Esophagus muscularis mucosa (tissue), 4 donors: Measurements from ENCODE around the gene HNRNPA3. TPM values are rescaled to one million over a fixed set of nuclear protein-coding genes. Genes with fewer than 3 reads are reported as not detected.
"Not testable (repeated sequence)": the region's sequence is repeated elsewhere in the genome, so short reads cannot be mapped to it uniquely, and the experiment has no call there.

ENCODE experiments used
- DNase-seq: peaks from one replicate; pipeline ENCODE4 v3.0.0-alpha.2; 2017; ENCODE audit errors: extremely low spot score
- H3K27ac ChIP-seq, 4 donors: fragments of 200-600 bp; sonication (generic); replicated peaks in 1 of 4; 1 replicate in 3 of 4; 2 replicates in 1 of 4; pipeline ENCODE4 v1.5.1; 2016 to 2019; ENCODE audit warnings: mild to moderate bottlenecking in 1 of 4
- H3K27me3 ChIP-seq, 4 donors: fragments of 200-600 bp; sonication (generic); one replicate each; pipeline versions ENCODE4 v1.5.1 to v1.6.0; 2016 to 2019
- H3K36me3 ChIP-seq, 4 donors: fragments of 200-600 bp; sonication (generic); one replicate each; pipeline ENCODE4 v1.5.1; 2016 to 2019
- H3K4me1 ChIP-seq, 4 donors: fragments of 200-600 bp; sonication (generic); one replicate each; pipeline ENCODE4 v1.5.1; 2016 to 2019
- H3K4me3 ChIP-seq, 4 donors: fragments of 200-600 bp; sonication (generic); 1 replicate in 2 of 4; 2 replicates in 2 of 4; pipeline ENCODE4 v1.5.1; 2016 to 2019; ENCODE audit warnings: mild to moderate bottlenecking in 4 of 4, moderate library complexity in 1 of 4
- H3K9me3 ChIP-seq, 4 donors: fragments of 200-600 bp; sonication (generic); 1 replicate in 3 of 4; 2 replicates in 1 of 4; pipeline ENCODE4 v1.5.1; 2016 to 2019
- CTCF ChIP-seq, 3 experiments: fragments of 200-600 bp in 2 of 3; fragments of 450-650 bp in 1 of 3; sonication (generic) in 2 of 3; IDR thresholded peaks; one replicate each; pipeline ENCODE4 v1.5.1; 2017 to 2019; ENCODE audit warnings: antibody characterized with exemption in 3 of 3, mild to moderate bottlenecking in 2 of 3, moderate library complexity in 1 of 3
- EP300 ChIP-seq: sonication (generic); formaldehyde crosslinking; IDR thresholded peaks from one replicate; pipeline ENCODE4 v1.6.1; 2017; ENCODE audit warnings: antibody characterized with exemption
- POLR2A ChIP-seq: fragments of 450-650 bp; IDR thresholded peaks from one replicate; pipeline ENCODE4 v1.6.1; 2017; ENCODE audit warnings: antibody characterized with exemption, moderate library complexity, mild to moderate bottlenecking, low read depth
- POLR2AphosphoS5 ChIP-seq, 2 donors: sonication (generic); formaldehyde crosslinking; IDR thresholded peaks; one replicate each; pipeline ENCODE4 v1.6.1; 2017; ENCODE audit warnings: antibody characterized with exemption in 2 of 2
- WGBS: methylation state at CpG from one replicate; pipeline ENCODE4 v1.1.5; 2018; 5-methylcytosine and 5-hydroxymethylcytosine counted together
- intact Hi-C: fragments of 100-400 bp; cut with DNase I; formaldehyde crosslinking; loops from one replicate; pipeline ENCODE4 v1.15.1; 2023
- total RNA-seq, 4 donors: library from RNA; depleted of rRNA; stranded (reverse); fragments of >200 nt; gene quantifications; one replicate each; pipeline versions ENCODE4 v1.1.0 to v1.2.1, GENCODE V29; 2016

Gene HNRNPA3
- total RNA-seq, 4 donors from 2014 or later, result 59.2 to 72.3 (median 64.3) TPM

GRCh38 chr2:177265824-177266817, 53.5 kb downstream of the HNRNPA3 start:
- 19% methylated on average over 4 of the region's 4 CpGs for WGBS
- H3K36me3 ChIP-seq, result no peaks in the 10 kb centered on the region
- peak overlapping the region; percentile 99 to 100 (median 100) for H3K27ac ChIP-seq
- H3K9me3 ChIP-seq, result no peaks in the 10 kb centered on the region
- TF ChIP-seq POLR2A, result no peak
- no peak for TF ChIP-seq CTCF (IDR thresholded peaks at IDR 0.05)
- no peak for TF ChIP-seq POLR2AphosphoS5 (IDR thresholded peaks at IDR 0.05)
- no peak for TF ChIP-seq EP300
- DNase-seq, result no peak
- H3K4me1 ChIP-seq, result peaks cover 23 to 30% (median 27%) of the 10 kb centered on the region in 4 donors
- H3K27me3 ChIP-seq, result no peaks in the 10 kb centered on the region
- H3K4me3 ChIP-seq, result peak overlapping the region; percentile 92 to 100 (median 96)
- intact Hi-C loops, result loop anchor here (1.0 to 2.0 kb wide), 3 partner anchors 54 to 101 kb away; partner anchors contain the start of gene HNRNPA3

DNA sequence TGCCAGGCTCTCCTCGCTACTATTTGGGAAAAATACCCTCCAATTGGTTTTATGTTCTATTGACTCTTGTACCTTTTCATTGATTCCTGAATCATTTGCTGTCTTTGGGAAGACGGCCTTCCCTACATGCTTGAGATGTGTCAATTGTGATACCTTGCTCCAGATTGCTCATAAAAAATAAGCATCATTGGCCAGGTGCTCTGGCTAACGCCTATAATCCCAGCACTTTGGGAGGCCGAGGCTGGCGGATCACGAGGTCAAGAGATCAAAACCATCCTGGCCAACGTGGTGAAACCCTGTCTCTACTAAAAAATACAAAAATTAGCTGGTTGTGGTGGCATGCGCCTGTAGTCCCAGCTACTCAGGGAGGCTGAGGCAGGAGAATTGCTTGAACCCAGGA, 54.4 kb downstream of the HNRNPA3 start:
- 93% methylated on average over 8 of the region's 8 CpGs for WGBS
- H3K36me3 ChIP-seq, intact Hi-C loops, H3K27me3 ChIP-seq, H3K27ac ChIP-seq, DNase-seq, H3K4me3 ChIP-seq, H3K9me3 ChIP-seq: not testable (repeated sequence)
- H3K4me1 ChIP-seq, result peaks cover 14 to 22% (median 18%) of the 10 kb centered on the region in 4 donors

DNA sequence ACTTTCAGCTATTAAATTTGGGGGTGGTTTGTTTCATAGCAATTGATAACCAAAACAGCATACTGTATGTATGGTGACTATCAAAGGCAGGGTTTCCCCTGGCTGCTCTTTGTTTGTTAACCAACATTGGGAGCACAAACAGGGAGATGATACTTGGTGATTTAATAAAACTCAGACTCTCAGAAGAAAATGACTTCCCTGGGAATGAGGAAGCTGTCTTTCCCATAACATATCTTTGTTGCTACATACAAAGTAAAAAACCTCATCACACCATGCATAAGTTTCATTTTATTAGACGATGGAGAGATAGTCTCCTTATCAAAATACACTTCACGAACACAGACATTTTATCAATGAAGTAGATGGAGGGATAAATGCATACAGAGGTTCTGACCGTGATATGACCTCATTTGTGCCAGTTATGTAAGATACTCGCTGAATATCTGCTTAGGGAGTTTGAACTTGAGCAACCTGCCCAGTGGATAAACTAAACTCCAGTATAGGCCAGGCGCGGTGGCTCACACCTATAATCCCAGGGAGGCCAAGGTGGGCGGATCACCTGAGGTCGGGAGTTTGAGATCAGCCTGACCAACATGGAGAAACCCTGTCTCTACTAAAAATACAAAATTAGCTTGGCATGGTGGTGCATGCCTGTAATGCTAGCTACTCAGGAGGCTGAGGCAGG, 55.7 kb downstream of the HNRNPA3 start:
- Histone ChIP-seq H3K9me3 (no peaks in the 10 kb centered on the region), H3K36me3 (no peaks in the 10 kb centered on the region), H3K4me3 (no peak overlapping the region), H3K4me1 (peaks cover 14 to 17% (median 14%) of the 10 kb centered on the region in 4 donors), H3K27ac (no peak overlapping the region), H3K27me3 (no peaks in the 10 kb centered on the region)
- intact Hi-C loops, result no loop called here
- DNase-seq, result no peak
- no peak for TF ChIP-seq POLR2AphosphoS5 (IDR thresholded peaks at IDR 0.05)
- TF ChIP-seq CTCF (IDR thresholded peaks at IDR 0.05), result no peak
- no peak for TF ChIP-seq POLR2A
- TF ChIP-seq EP300, result no peak
- 87% methylated on average over 8 of the region's 8 CpGs for WGBS

DNA sequence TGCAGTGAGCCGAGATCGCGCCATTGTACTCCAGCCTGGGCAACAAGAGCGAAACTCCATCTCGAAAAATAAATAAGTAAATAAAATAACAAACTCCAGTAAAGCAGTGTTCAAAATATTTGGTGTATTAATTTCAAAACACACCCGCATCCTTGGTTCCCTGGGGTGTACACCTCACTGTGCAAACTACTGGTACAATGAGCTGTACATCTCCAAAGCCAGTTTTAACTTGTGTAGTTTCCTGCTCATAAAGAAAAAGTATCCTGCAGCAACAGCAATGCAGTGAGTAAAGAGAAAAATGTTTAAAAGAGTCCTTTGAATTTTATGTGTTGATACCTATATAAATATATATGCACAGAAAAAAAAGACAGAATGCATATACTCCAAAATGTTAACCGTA, 56.3 kb downstream of the HNRNPA3 start:
- DNase-seq, result no peak
- Histone ChIP-seq H3K36me3 (no peaks in the 10 kb centered on the region), H3K4me1 (peaks cover 14 to 22% (median 17%) of the 10 kb centered on the region in 4 donors), H3K27ac (no peak overlapping the region), H3K9me3 (no peaks in the 10 kb centered on the region), H3K27me3 (no peaks in the 10 kb centered on the region), H3K4me3 (no peak overlapping the region)
- WGBS, result 95% methylated on average over 7 of the region's 7 CpGs
- TF ChIP-seq CTCF (IDR thresholded peaks at IDR 0.05), result no peak
- TF ChIP-seq POLR2A, result no peak
- TF ChIP-seq POLR2AphosphoS5 (IDR thresholded peaks at IDR 0.05), result no peak
- no peak for TF ChIP-seq EP300
- intact Hi-C loops, result no loop called here

DNA sequence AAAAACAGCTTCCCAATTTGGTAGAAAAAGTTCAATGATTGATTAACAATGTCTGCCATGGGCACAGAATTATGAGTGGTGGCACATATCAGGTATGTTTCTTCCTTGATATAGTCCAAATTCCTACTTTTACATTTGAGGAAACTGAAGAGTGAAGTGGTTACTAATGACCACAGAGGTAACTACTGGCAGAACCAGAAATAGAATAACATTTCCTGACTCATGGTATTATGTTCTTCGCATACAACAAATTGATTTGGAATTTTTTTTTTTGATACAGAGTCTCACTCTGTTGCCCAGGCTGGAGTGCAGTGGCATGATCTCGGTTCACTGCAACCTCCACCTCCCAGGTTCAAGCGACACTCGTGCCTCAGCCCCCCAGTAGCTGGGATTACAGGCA, 57.9 kb downstream of the HNRNPA3 start:
- no peaks in the 10 kb centered on the region for H3K9me3 ChIP-seq
- TF ChIP-seq POLR2AphosphoS5 (IDR thresholded peaks at IDR 0.05), result no peak
- TF ChIP-seq CTCF (IDR thresholded peaks at IDR 0.05), result no peak
- no peak for TF ChIP-seq POLR2A
- TF ChIP-seq EP300, result no peak
- 96% methylated on average over 4 of the region's 4 CpGs for WGBS
- H3K27me3 ChIP-seq, result no peaks in the 10 kb centered on the region
- intact Hi-C loops, result no loop called here
- DNase-seq, result no peak
- H3K4me3 ChIP-seq, result no peak overlapping the region
- H3K36me3 ChIP-seq, result no peaks in the 10 kb centered on the region
- peaks cover 12 to 34% (median 28%) of the 10 kb centered on the region in 4 donors for H3K4me1 ChIP-seq
- no peak overlapping the region for H3K27ac ChIP-seq
